ENCODE results near the gene ENTHD1. TPM values are rescaled to one million over a fixed set of nuclear protein-coding genes. Genes with fewer than 3 reads are reported as not detected.

The ENTHD1 gene
- total RNA-seq, 2 experiments from 2014 or later = 0.47 TPM; not detected in 1

- Histone ChIP-seq H3K9me3 (ENCODE audit: control insufficient read depth in 1 of 2, insufficient read depth in 1 of 2, low read length in 2 of 2) (no peaks in the 10 kb centered on the region), H3K27me3 (ENCODE audit: control insufficient read depth in 1 of 2, insufficient read depth in 2 of 2, low read length in 2 of 2) (no peaks in the 10 kb centered on the region), H3K36me3 (ENCODE audit: insufficient read depth, low read length) (peaks cover 12% of the 10 kb centered on the region), H3K27ac (ENCODE audit: low read depth in 1 of 2, low read length in 2 of 2) (peak overlapping the region; percentile 10 to 58), H3K4me1 (ENCODE audit: insufficient read depth, low read length) (peaks cover 90% of the 10 kb centered on the region), H3K4me3 (ENCODE audit: low read length) (peak overlapping the region; percentile 51)
- H3K9me3 Mint-ChIP-seq = no peaks in the 10 kb centered on the region
- intact Hi-C loops (cut with DNase I, micrococcal nuclease) = loop anchor here in 1 of 2 experiments (1.0 kb wide), 1 partner anchor 9 kb away; no protein-coding TSS in a partner anchor
- peaks cover 42% of the 10 kb centered on the region for H3K4me1 Mint-ChIP-seq (ENCODE audit: low read depth)
- no peaks in the 10 kb centered on the region for H3K27me3 Mint-ChIP-seq
- peaks cover 33% of the 10 kb centered on the region for H3K36me3 Mint-ChIP-seq (ENCODE audit: low read depth)
- ChIA-PET CTCF (interaction anchor here (0.6 to 1.8 kb wide), 5 partner anchors 12 to 419 kb away, joined by 3 to 12 read pairs (median 5); no protein-coding TSS in a partner anchor), POLR2A (interaction anchor here (0.6 to 16.2 kb wide), 5 partner anchors 8 to 445 kb away, joined by 3 to 393 read pairs (median 13); no protein-coding TSS in a partner anchor)
- no peak overlapping the region for H3K4me3 Mint-ChIP-seq
- no peak for TF ChIP-seq CTCF (IDR thresholded peaks at IDR 0.05)
- no peak for DNase-seq
- no peak overlapping the region for H3K27ac Mint-ChIP-seq
- no peak for ATAC-seq (ENCODE audit: poor library complexity)
These were observed 35.3 kb upstream of the ENTHD1 start for GRCh38 chr22:39928536-39929520.

- Mint-ChIP-seq H3K27me3 (no peaks in the 10 kb centered on the region), H3K27ac (no peak overlapping the region), H3K9me3 (no peaks in the 10 kb centered on the region), H3K4me3 (no peak overlapping the region), H3K36me3 (ENCODE audit: low read depth) (peaks cover 39% of the 10 kb centered on the region), H3K4me1 (ENCODE audit: low read depth) (peaks cover 39% of the 10 kb centered on the region)
- no peak for TF ChIP-seq CTCF (IDR thresholded peaks at IDR 0.05)
- H3K27ac ChIP-seq (ENCODE audit: low read depth in 1 of 2, low read length in 2 of 2) = peak overlapping the region; percentile 38 to 58
- H3K36me3 ChIP-seq (ENCODE audit: insufficient read depth, low read length) = peaks cover 14% of the 10 kb centered on the region
- no peaks in the 10 kb centered on the region for H3K27me3 ChIP-seq (ENCODE audit: control insufficient read depth in 1 of 2, insufficient read depth in 2 of 2, low read length in 2 of 2)
- DNase-seq (no peak), ATAC-seq (ENCODE audit: poor library complexity) (no peak)
- CTCF ChIA-PET = interaction anchor here (0.8 to 2.3 kb wide), 5 partner anchors 9 to 56 kb away, joined by 3 to 10 read pairs (median 3); no protein-coding TSS in a partner anchor
- peaks cover 89% of the 10 kb centered on the region for H3K4me1 ChIP-seq (ENCODE audit: insufficient read depth, low read length)
- peak overlapping the region; percentile 51 for H3K4me3 ChIP-seq (ENCODE audit: low read length)
- no peaks in the 10 kb centered on the region for H3K9me3 ChIP-seq (ENCODE audit: control insufficient read depth in 1 of 2, insufficient read depth in 1 of 2, low read length in 2 of 2)
- intact Hi-C loops (cut with DNase I, micrococcal nuclease) = loop anchor here (2.0 kb wide), 3 partner anchors 13 to 27 kb away; partner anchors contain the start of gene GRAP2 (in 1 of the 2)
- POLR2A ChIA-PET = interaction anchor here (0.6 to 16.2 kb wide), 6 partner anchors 6 to 266 kb away, joined by 3 to 393 read pairs (median 8); no protein-coding TSS in a partner anchor
These were observed 34.0 kb upstream of the ENTHD1 start for GRCh38 chr22:39927544-39927943.

GRCh38 chr22:39926753-39927152, 33.2 kb upstream of the ENTHD1 start:
- ChIA-PET CTCF (interaction anchor here (0.8 to 2.3 kb wide), 4 partner anchors 10 to 17 kb away, joined by 3 to 10 read pairs (median 4); no protein-coding TSS in a partner anchor), POLR2A (interaction anchor here (0.6 to 16.2 kb wide), 15 partner anchors 7 to 314 kb away, joined by 3 to 393 read pairs (median 4); partner anchors contain the start of gene TMA7B)
- ATAC-seq (ENCODE audit: poor library complexity) = peak; percentile 16
- Mint-ChIP-seq H3K27me3 (no peaks in the 10 kb centered on the region), H3K27ac (no peak overlapping the region), H3K9me3 (no peaks in the 10 kb centered on the region), H3K4me1 (ENCODE audit: low read depth) (peaks cover 47% of the 10 kb centered on the region), H3K36me3 (ENCODE audit: low read depth) (peaks cover 43% of the 10 kb centered on the region), H3K4me3 (no peak overlapping the region)
- DNase-seq = no peak
- H3K27me3 ChIP-seq (ENCODE audit: control insufficient read depth in 1 of 2, insufficient read depth in 2 of 2, low read length in 2 of 2) = no peaks in the 10 kb centered on the region
- H3K36me3 ChIP-seq (ENCODE audit: insufficient read depth, low read length) = peaks cover 21% of the 10 kb centered on the region
- intact Hi-C loops (cut with DNase I, micrococcal nuclease) = loop anchor here (1.0 to 2.0 kb wide), 4 partner anchors 9 to 26 kb away; partner anchors contain the start of gene GRAP2 (in 1 of the 2)
- H3K4me3 ChIP-seq (ENCODE audit: low read length) = peak overlapping the region; percentile 51
- no peaks in the 10 kb centered on the region for H3K9me3 ChIP-seq (ENCODE audit: control insufficient read depth in 1 of 2, insufficient read depth in 1 of 2, low read length in 2 of 2)
- no peak for TF ChIP-seq CTCF (IDR thresholded peaks at IDR 0.05)
- H3K4me1 ChIP-seq (ENCODE audit: insufficient read depth, low read length) = peaks cover 89% of the 10 kb centered on the region
- H3K27ac ChIP-seq (ENCODE audit: low read depth in 1 of 2, low read length in 2 of 2) = peak overlapping the region in 1 of 2 donors; percentile 58

Measured in CD4-positive, alpha-beta T cell (primary cell).